ENCODE results near the gene MACROD2. TPM values are rescaled to one million over a fixed set of nuclear protein-coding genes. Genes with fewer than 3 reads are reported as not detected.

The MACROD2 gene
- polyA plus RNA-seq, 2 of the 4 experiments (the other 2 are of a cell fraction): 0.96 to 1.3 TPM

GRCh38 chr20:14414560-14414959 is 419.2 kb downstream of the MACROD2 start:
- CTCF ChIA-PET: interaction anchor here (1.1 kb wide), 1 partner anchor 13 kb away, joined by 3 read pairs; no protein-coding TSS in a partner anchor
- Histone ChIP-seq H3K4me2 (no peak overlapping the region), H3K27ac (no peak overlapping the region), H3K4me1 (no peaks in the 10 kb centered on the region), H3K4me3 (no peak overlapping the region), H3K9me3 (no peaks in the 10 kb centered on the region)
- DNase-seq (ENCODE audit: low read depth in 1 of 2, low spot score in 1 of 2) (no peak), FAIRE-seq (peak; percentile 7), ATAC-seq (no peak)
- no peak for TF ChIP-seq SMC3 (IDR thresholded peaks at IDR 0.05)
- no peak for TF ChIP-seq RARB (CRISPR knock-in tag; IDR thresholded peaks at IDR 0.05)
- TF ChIP-seq HDAC2 (IDR thresholded peaks at IDR 0.05): no peak
- no peak for TF ChIP-seq FOXS1 (CRISPR knock-in tag; IDR thresholded peaks at IDR 0.05)
- TF ChIP-seq TP53 (CRISPR knock-in tag; IDR thresholded peaks at IDR 0.05): no peak
- no peak for TF ChIP-seq NFE2L2 (conservative IDR thresholded peaks at IDR 0.05; ENCODE audit: low read length)
- TF ChIP-seq CEBPB (IDR thresholded peaks at IDR 0.05): no peak
- TF ChIP-seq ZSCAN20 (CRISPR knock-in tag; IDR thresholded peaks at IDR 0.05): no peak
- no peak for TF ChIP-seq GATA3 (IDR thresholded peaks at IDR 0.05; ENCODE audit: borderline replicate concordance)
- no peak for TF ChIP-seq JUNB (IDR thresholded peaks at IDR 0.05)
- TF ChIP-seq HOXA7 (CRISPR knock-in tag; IDR thresholded peaks at IDR 0.05): no peak
- no peak for TF ChIP-seq PHF8 (IDR thresholded peaks at IDR 0.05; ENCODE audit: borderline replicate concordance, low read depth)
- TF ChIP-seq ZFP36 (IDR thresholded peaks at IDR 0.05; ENCODE audit: borderline replicate concordance, partially characterized antibody): no peak
- no peak for TF ChIP-seq USF2 (IDR thresholded peaks at IDR 0.05)
- no peak for TF ChIP-seq ESRRA (IDR thresholded peaks at IDR 0.05; ENCODE audit: borderline replicate concordance, low read length)
- no peak for TF ChIP-seq CBX8 (IDR thresholded peaks at IDR 0.05)
- TF ChIP-seq ZC3H11A (IDR thresholded peaks at IDR 0.05): no peak
- TF ChIP-seq HOXB5 (CRISPR knock-in tag; IDR thresholded peaks at IDR 0.05): no peak
- TF ChIP-seq KDM5A (IDR thresholded peaks at IDR 0.05): no peak
- 61% methylated on average over 2 of the region's 2 CpGs for WGBS (ENCODE audit: missing lambda C conversion rate)
- POLR2A ChIA-PET: no interaction called here

DNA sequence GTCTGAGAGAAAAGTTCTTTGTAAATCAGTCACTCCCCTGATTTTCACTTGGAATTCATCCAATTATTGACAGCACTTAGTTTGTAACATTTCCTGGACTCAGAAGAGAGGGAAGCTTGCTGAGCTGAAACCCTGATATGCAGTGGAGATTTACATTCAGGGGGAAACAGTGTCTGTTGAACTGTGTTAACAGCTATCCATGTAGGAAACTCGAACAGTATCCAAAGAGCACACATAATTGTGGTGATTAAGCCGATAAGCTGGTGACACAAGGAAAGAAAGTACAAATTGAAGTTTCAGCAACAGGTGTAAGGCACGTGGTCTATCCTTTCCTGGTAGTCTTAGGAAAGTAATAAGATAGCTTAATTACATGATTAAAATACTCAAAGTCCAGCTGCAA is 420.2 kb downstream of the MACROD2 start:
- no peaks in the 10 kb centered on the region for H3K9me3 ChIP-seq
- H3K4me1 ChIP-seq: no peaks in the 10 kb centered on the region
- H3K4me2 ChIP-seq: no peak overlapping the region
- ATAC-seq: no peak
- FAIRE-seq: no peak
- no peak overlapping the region for H3K4me3 ChIP-seq
- CTCF ChIA-PET: interaction anchor here (1.1 kb wide), 1 partner anchor 12 kb away, joined by 3 read pairs; no protein-coding TSS in a partner anchor
- 85% methylated on average over 3 of the region's 3 CpGs for WGBS (ENCODE audit: missing lambda C conversion rate)
- H3K27ac ChIP-seq: no peak overlapping the region
- DNase-seq (ENCODE audit: low read depth in 1 of 2, low spot score in 1 of 2): no peak
- POLR2A ChIA-PET: no interaction called here
- TF ChIP-seq ZSCAN20 (CRISPR knock-in tag; IDR thresholded peaks at IDR 0.05) (no peak), TFCP2L1 (CRISPR knock-in tag; IDR thresholded peaks at IDR 0.05) (no peak), ZC3H11A (IDR thresholded peaks at IDR 0.05) (0 out of 2 replicates have a peak, but pooled peaks have one; percentile 1)

DNA sequence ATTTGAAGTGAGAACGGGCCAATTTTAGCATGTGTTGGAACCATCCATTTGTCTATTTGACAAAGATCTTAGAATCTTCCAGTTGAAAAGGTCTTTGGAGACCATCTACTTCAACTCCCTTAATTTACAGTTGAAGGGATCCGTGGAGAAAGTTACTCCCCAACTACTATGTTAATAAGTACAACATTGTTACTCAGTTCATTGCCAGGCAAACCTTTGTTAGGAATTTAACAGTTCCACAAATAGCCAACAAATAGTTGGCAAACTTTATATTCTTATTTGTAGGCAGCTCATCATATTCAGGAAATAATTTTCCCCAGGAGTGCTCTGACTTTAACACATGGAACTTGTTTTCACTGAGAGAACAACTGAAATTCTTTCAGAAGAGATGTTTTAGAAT is 423.1 kb downstream of the MACROD2 start:
- 71% methylated on average over 2 of the region's 2 CpGs for WGBS (ENCODE audit: missing lambda C conversion rate)

More for the DNA sequence above, 423.1 kb downstream of the MACROD2 start:
- no peak for DNase-seq (ENCODE audit: low read depth in 1 of 2, low spot score in 1 of 2)
- no peak overlapping the region for H3K4me3 ChIP-seq
- ChIA-PET POLR2A (no interaction called here), CTCF (no interaction called here)
- ATAC-seq: no peak
- no peak for TF ChIP-seq ELK1 (IDR thresholded peaks at IDR 0.05; ENCODE audit: low read depth, low read length)
- no peaks in the 10 kb centered on the region for H3K4me1 ChIP-seq
- no peak for FAIRE-seq
- no peak overlapping the region for H3K4me2 ChIP-seq
- no peak overlapping the region for H3K27ac ChIP-seq
- no peaks in the 10 kb centered on the region for H3K9me3 ChIP-seq

All from A549 (cell line).